ENCODE data around the gene STAM. TPM values are rescaled to one million over a fixed set of nuclear protein-coding genes. Genes with fewer than 3 reads are reported as not detected.

The STAM gene
- 20.4 TPM for total RNA-seq

GRCh38 chr10:17643755-17644484 lies at the start of gene STAM:
STAM (plus strand) TSS chr10:17644151; CDS start chr10:17644340, 189 bp downstream.
- Histone ChIP-seq H3K36me3 (ENCODE audit: control insufficient read depth in 3 of 3, insufficient read depth in 3 of 3, low read length in 3 of 3) (peaks cover 0 to 3% (median 0%) of the 10 kb centered on the region in 3 donors), H3K4me1 (ENCODE audit: control insufficient read depth in 3 of 3, insufficient read depth in 3 of 3, low read length in 3 of 3) (peaks cover 15 to 26% (median 24%) of the 10 kb centered on the region in 3 donors), H3K9ac (ENCODE audit: low read depth in 1 of 3, low read length in 3 of 3) (peak within 1 kb of the TSS; percentile 97 to 98 (median 97)), H3K27ac (ENCODE audit: low read depth, low read length) (peak within 1 kb of the TSS; percentile 97), H3K4me3 (ENCODE audit: low read length in 3 of 3) (peak within 1 kb of the TSS; percentile 94 to 100 (median 97)), H3K27me3 (ENCODE audit: control insufficient read depth in 3 of 3, insufficient read depth in 3 of 3, low read length in 3 of 3) (no peaks in the 10 kb centered on the region), H3K9me3 (ENCODE audit: control insufficient read depth in 3 of 3, low read length in 3 of 3) (no peaks in the 10 kb centered on the region)

- no peak overlapping the region for H3K9ac ChIP-seq (ENCODE audit: low read depth in 1 of 3, low read length in 3 of 3)
- H3K4me3 ChIP-seq (ENCODE audit: low read length in 3 of 3), result no peak overlapping the region
- H3K27ac ChIP-seq (ENCODE audit: low read depth, low read length), result no peak overlapping the region
- H3K9me3 ChIP-seq (ENCODE audit: control insufficient read depth in 3 of 3, low read length in 3 of 3), result no peaks in the 10 kb centered on the region
- H3K27me3 ChIP-seq (ENCODE audit: control insufficient read depth in 3 of 3, insufficient read depth in 3 of 3, low read length in 3 of 3), result no peaks in the 10 kb centered on the region
- no peaks in the 10 kb centered on the region for H3K4me1 ChIP-seq (ENCODE audit: control insufficient read depth in 3 of 3, insufficient read depth in 3 of 3, low read length in 3 of 3)
- peaks cover 2 to 8% (median 4%) of the 10 kb centered on the region in 3 donors for H3K36me3 ChIP-seq (ENCODE audit: control insufficient read depth in 3 of 3, insufficient read depth in 3 of 3, low read length in 3 of 3)
These were observed 46.6 kb upstream of the STAM start for GRCh38 chr10:17597386-17597785.

DNA sequence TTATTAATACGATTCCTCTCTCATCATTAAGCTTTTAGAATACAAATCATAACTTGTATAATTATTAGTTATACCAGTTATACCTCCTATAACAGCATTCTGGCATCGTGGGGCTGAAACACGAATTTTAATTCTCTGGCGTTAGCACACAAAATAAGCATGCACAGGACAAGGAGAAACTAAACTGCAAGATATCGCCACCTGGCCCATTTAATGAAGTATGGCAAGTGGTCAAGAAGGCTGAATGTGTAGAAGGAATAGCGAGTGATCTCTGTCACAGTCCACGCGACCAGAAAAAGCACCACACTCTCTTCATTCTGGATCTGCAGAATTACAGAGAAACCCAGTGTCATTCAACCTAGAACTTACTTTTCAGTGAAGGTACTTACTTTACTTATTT lies 44.9 kb upstream of the STAM start:
- Histone ChIP-seq H3K36me3 (ENCODE audit: control insufficient read depth in 3 of 3, insufficient read depth in 3 of 3, low read length in 3 of 3) (peaks cover 0 to 8% (median 2%) of the 10 kb centered on the region in 3 donors), H3K9ac (ENCODE audit: low read depth in 1 of 3, low read length in 3 of 3) (no peak overlapping the region), H3K4me3 (ENCODE audit: low read length in 3 of 3) (no peak overlapping the region), H3K27ac (ENCODE audit: low read depth, low read length) (no peak overlapping the region), H3K27me3 (ENCODE audit: control insufficient read depth in 3 of 3, insufficient read depth in 3 of 3, low read length in 3 of 3) (no peaks in the 10 kb centered on the region), H3K4me1 (ENCODE audit: control insufficient read depth in 3 of 3, insufficient read depth in 3 of 3, low read length in 3 of 3) (no peaks in the 10 kb centered on the region), H3K9me3 (ENCODE audit: control insufficient read depth in 3 of 3, low read length in 3 of 3) (no peaks in the 10 kb centered on the region)

GRCh38 chr10:17605936-17606335 lies 38.0 kb upstream of the STAM start:
- Histone ChIP-seq H3K4me3 (ENCODE audit: low read length in 3 of 3) (no peak overlapping the region), H3K9me3 (ENCODE audit: control insufficient read depth in 3 of 3, low read length in 3 of 3) (no peaks in the 10 kb centered on the region), H3K27ac (ENCODE audit: low read depth, low read length) (no peak overlapping the region), H3K36me3 (ENCODE audit: control insufficient read depth in 3 of 3, insufficient read depth in 3 of 3, low read length in 3 of 3) (peaks cover 0 to 5% (median 0%) of the 10 kb centered on the region in 3 donors), H3K4me1 (ENCODE audit: control insufficient read depth in 3 of 3, insufficient read depth in 3 of 3, low read length in 3 of 3) (no peaks in the 10 kb centered on the region), H3K9ac (ENCODE audit: low read depth in 1 of 3, low read length in 3 of 3) (no peak overlapping the region), H3K27me3 (ENCODE audit: control insufficient read depth in 3 of 3, insufficient read depth in 3 of 3, low read length in 3 of 3) (no peaks in the 10 kb centered on the region)

DNA sequence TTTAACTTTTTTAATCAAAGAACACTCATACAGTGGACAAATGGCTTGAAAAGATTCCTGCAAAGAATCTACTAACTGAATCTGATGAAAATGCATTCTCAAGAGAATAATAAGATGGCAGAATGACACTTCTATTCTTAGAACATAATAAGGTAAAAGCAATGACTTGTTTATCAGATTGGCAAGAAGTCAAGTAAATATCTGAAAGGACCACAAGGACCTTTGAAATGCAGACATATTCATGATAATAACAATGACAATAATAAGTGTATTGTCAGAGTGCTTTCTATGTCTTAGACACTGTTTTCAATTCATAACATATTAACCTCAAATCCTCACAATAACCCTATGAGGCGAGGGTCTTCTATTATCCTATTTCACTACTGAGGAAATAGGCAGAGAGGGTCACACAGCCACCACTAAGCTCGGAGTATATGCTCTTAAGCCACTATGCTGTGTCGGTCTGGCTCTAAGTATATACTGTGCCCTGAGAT lies 37.4 kb upstream of the STAM start:
- H3K27ac ChIP-seq (ENCODE audit: low read depth, low read length), result no peak overlapping the region
- no peak overlapping the region for H3K4me3 ChIP-seq (ENCODE audit: low read length in 3 of 3)
- H3K27me3 ChIP-seq (ENCODE audit: control insufficient read depth in 3 of 3, insufficient read depth in 3 of 3, low read length in 3 of 3), result no peaks in the 10 kb centered on the region
- H3K4me1 ChIP-seq (ENCODE audit: control insufficient read depth in 3 of 3, insufficient read depth in 3 of 3, low read length in 3 of 3), result no peaks in the 10 kb centered on the region
- H3K9ac ChIP-seq (ENCODE audit: low read depth in 1 of 3, low read length in 3 of 3), result no peak overlapping the region
- peaks cover 0 to 2% (median 0%) of the 10 kb centered on the region in 3 donors for H3K36me3 ChIP-seq (ENCODE audit: control insufficient read depth in 3 of 3, insufficient read depth in 3 of 3, low read length in 3 of 3)
- no peaks in the 10 kb centered on the region for H3K9me3 ChIP-seq (ENCODE audit: control insufficient read depth in 3 of 3, low read length in 3 of 3)

DNA sequence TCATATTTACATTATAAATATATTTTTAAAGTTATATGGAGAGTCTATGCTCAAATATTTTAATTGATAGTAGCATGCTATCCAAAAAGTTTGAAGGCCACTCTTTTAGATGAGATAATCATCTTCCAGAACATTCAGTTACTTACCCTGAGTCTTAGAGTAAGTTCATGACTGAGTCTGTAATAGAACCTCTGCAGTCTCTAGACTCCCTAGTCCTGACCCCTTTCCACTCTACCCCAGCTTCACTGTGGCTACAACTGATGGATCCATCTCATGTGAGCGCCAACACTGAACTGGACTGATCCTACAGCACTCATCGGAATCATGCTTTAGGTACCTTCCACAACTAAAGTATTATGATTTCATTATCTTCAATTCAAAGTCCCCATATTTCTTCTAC lies 36.9 kb upstream of the STAM start:
- Histone ChIP-seq H3K27me3 (ENCODE audit: control insufficient read depth in 3 of 3, insufficient read depth in 3 of 3, low read length in 3 of 3) (no peaks in the 10 kb centered on the region), H3K4me3 (ENCODE audit: low read length in 3 of 3) (no peak overlapping the region), H3K9me3 (ENCODE audit: control insufficient read depth in 3 of 3, low read length in 3 of 3) (no peaks in the 10 kb centered on the region), H3K9ac (ENCODE audit: low read depth in 1 of 3, low read length in 3 of 3) (no peak overlapping the region), H3K4me1 (ENCODE audit: control insufficient read depth in 3 of 3, insufficient read depth in 3 of 3, low read length in 3 of 3) (no peaks in the 10 kb centered on the region), H3K36me3 (ENCODE audit: control insufficient read depth in 3 of 3, insufficient read depth in 3 of 3, low read length in 3 of 3) (no peaks in the 10 kb centered on the region), H3K27ac (ENCODE audit: low read depth, low read length) (no peak overlapping the region)

DNA sequence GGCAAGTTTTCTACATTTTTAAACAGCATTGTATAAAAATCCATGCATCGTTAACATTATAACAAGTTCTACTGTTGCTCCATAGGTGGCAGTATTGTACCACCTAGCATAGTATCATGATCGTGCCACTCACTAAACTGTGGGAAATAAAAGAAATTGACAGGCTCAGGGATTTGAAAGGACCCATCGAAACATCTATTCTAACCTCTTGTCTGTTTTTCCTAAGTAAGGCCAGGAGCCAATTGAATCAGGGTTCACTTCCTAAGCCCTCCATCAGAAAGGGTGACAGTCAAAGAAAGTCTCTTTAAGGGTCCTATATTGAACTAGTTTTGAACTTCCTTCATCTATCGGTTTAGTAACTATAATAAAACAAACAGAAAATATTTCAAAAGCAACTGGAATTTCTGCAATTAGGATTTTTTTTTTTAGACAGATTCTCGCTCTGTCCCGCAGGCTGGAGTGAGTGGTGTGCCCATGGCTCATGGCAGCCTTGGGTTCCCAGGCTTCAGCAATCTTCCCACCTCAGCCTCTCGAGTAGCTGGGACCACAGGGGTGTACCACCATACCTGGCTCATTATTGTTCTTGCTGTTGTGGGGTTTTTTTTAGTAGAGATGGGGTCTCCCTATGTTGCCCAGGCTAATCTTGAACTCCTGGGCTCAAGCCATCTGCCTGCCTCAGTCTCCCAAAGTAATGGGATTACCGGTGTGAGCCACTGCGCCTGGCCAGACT lies 36.2 kb upstream of the STAM start:
- Histone ChIP-seq H3K9me3 (ENCODE audit: control insufficient read depth in 3 of 3, low read length in 3 of 3) (no peaks in the 10 kb centered on the region), H3K27ac (ENCODE audit: low read depth, low read length) (no peak overlapping the region), H3K36me3 (ENCODE audit: control insufficient read depth in 3 of 3, insufficient read depth in 3 of 3, low read length in 3 of 3) (no peaks in the 10 kb centered on the region), H3K27me3 (ENCODE audit: control insufficient read depth in 3 of 3, insufficient read depth in 3 of 3, low read length in 3 of 3) (no peaks in the 10 kb centered on the region), H3K9ac (ENCODE audit: low read depth in 1 of 3, low read length in 3 of 3) (no peak overlapping the region), H3K4me3 (ENCODE audit: low read length in 3 of 3) (no peak overlapping the region), H3K4me1 (ENCODE audit: control insufficient read depth in 3 of 3, insufficient read depth in 3 of 3, low read length in 3 of 3) (no peaks in the 10 kb centered on the region)

- no peak overlapping the region for H3K4me3 ChIP-seq (ENCODE audit: low read length in 3 of 3)
- no peak overlapping the region for H3K9ac ChIP-seq (ENCODE audit: low read depth in 1 of 3, low read length in 3 of 3)
- H3K9me3 ChIP-seq (ENCODE audit: control insufficient read depth in 3 of 3, low read length in 3 of 3), result no peaks in the 10 kb centered on the region
- no peaks in the 10 kb centered on the region for H3K4me1 ChIP-seq (ENCODE audit: control insufficient read depth in 3 of 3, insufficient read depth in 3 of 3, low read length in 3 of 3)
- H3K27ac ChIP-seq (ENCODE audit: low read depth, low read length), result no peak overlapping the region
- H3K27me3 ChIP-seq (ENCODE audit: control insufficient read depth in 3 of 3, insufficient read depth in 3 of 3, low read length in 3 of 3), result no peaks in the 10 kb centered on the region
- H3K36me3 ChIP-seq (ENCODE audit: control insufficient read depth in 3 of 3, insufficient read depth in 3 of 3, low read length in 3 of 3), result no peaks in the 10 kb centered on the region
These were observed 34.4 kb upstream of the STAM start for GRCh38 chr10:17609523-17610079.

DNA sequence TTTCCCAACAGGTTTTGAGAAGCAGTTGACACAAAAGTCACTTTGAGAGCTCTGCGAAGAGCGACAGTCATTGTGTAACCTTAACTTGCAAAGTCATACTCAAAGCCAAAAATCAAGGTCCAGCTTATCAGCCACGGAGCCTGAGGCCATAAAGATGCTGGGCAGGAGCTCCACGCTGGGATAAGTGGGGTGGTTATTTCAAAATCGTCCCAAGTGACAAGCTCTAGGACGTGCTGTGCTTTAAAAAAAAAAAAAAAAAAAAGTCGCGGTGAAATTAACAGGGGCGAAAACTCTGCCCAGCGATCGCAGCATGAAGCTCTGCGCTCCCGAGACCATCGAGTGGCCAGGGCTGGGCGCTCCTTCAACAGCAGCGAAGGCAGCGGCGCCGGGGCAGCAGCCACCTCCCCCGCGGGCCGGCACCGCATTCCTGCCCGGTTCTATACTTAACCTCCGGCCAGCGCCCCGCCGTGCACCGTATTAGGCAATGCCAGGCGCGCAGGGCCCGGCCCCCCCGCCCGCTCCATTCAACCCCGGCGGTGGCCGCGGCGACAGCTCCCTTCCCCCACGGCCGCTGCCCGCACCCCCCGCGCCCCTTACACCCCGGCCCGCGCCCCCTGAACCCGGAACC lies 27.4 kb upstream of the STAM start:
- Histone ChIP-seq H3K27ac (ENCODE audit: low read depth, low read length) (peak overlapping the region; percentile 97), H3K4me1 (ENCODE audit: control insufficient read depth in 3 of 3, insufficient read depth in 3 of 3, low read length in 3 of 3) (peaks cover 6 to 10% (median 7%) of the 10 kb centered on the region in 3 donors), H3K9ac (ENCODE audit: low read depth in 1 of 3, low read length in 3 of 3) (peak overlapping the region; percentile 79 to 95 (median 82)), H3K36me3 (ENCODE audit: control insufficient read depth in 3 of 3, insufficient read depth in 3 of 3, low read length in 3 of 3) (no peaks in the 10 kb centered on the region), H3K9me3 (ENCODE audit: control insufficient read depth in 3 of 3, low read length in 3 of 3) (no peaks in the 10 kb centered on the region), H3K27me3 (ENCODE audit: control insufficient read depth in 3 of 3, insufficient read depth in 3 of 3, low read length in 3 of 3) (no peaks in the 10 kb centered on the region), H3K4me3 (ENCODE audit: low read length in 3 of 3) (peak overlapping the region; percentile 69 to 87 (median 85))
